Measurements from ENCODE around the gene CD2AP.

CD2AP gene

GRCh38 chr6:47536816-47537401 is 59.3 kb downstream of the CD2AP start:
- TF ChIP-seq SPI1 (IDR thresholded peaks at IDR 0.05; ENCODE audit: borderline replicate concordance, low read depth): no peak
- no peak for TF ChIP-seq GABPA (IDR thresholded peaks at IDR 0.05; ENCODE audit: low read depth)
- TF ChIP-seq REST (IDR thresholded peaks at IDR 0.05; ENCODE audit: insufficient replicate concordance, low read depth): no peak
- TF ChIP-seq CTCF (IDR thresholded peaks at IDR 0.05; ENCODE audit: insufficient read depth, low read length): no peak
- TF ChIP-seq POLR2AphosphoS5 (IDR thresholded peaks at IDR 0.05; ENCODE audit: low read depth): no peak
- Histone ChIP-seq H3K4me3 (replicated peaks; ENCODE audit: insufficient read depth, low read length) (no peak overlapping the region), H3K27me3 (ENCODE audit: insufficient read depth, poor library complexity, severe bottlenecking) (no peaks in the 10 kb centered on the region), H3K27ac (replicated peaks) (no peak overlapping the region)
- DNase-seq (ENCODE audit: low read depth in 1 of 2, low spot score in 1 of 2): no peak

GRCh38 chr6:47545223-47545622 is 67.6 kb downstream of the CD2AP start:
- H3K27me3 ChIP-seq (ENCODE audit: insufficient read depth, poor library complexity, severe bottlenecking): no peaks in the 10 kb centered on the region
- no peak for TF ChIP-seq CTCF (IDR thresholded peaks at IDR 0.05; ENCODE audit: insufficient read depth, low read length)
- no peak for TF ChIP-seq REST (IDR thresholded peaks at IDR 0.05; ENCODE audit: insufficient replicate concordance, low read depth)
- no peak for TF ChIP-seq SPI1 (IDR thresholded peaks at IDR 0.05; ENCODE audit: borderline replicate concordance, low read depth)
- no peak for TF ChIP-seq GABPA (IDR thresholded peaks at IDR 0.05; ENCODE audit: low read depth)
- no peak for TF ChIP-seq POLR2AphosphoS5 (IDR thresholded peaks at IDR 0.05; ENCODE audit: low read depth)

GRCh38 chr6:47551670-47552069 is 74.1 kb downstream of the CD2AP start:
- no peak for DNase-seq (ENCODE audit: low read depth in 1 of 2, low spot score in 1 of 2)
- TF ChIP-seq POLR2AphosphoS5 (IDR thresholded peaks at IDR 0.05; ENCODE audit: low read depth) (no peak), SPI1 (IDR thresholded peaks at IDR 0.05; ENCODE audit: borderline replicate concordance, low read depth) (no peak), CTCF (IDR thresholded peaks at IDR 0.05; ENCODE audit: insufficient read depth, low read length) (no peak), GABPA (IDR thresholded peaks at IDR 0.05; ENCODE audit: low read depth) (no peak), REST (IDR thresholded peaks at IDR 0.05; ENCODE audit: insufficient replicate concordance, low read depth) (no peak)
- Histone ChIP-seq H3K27ac (replicated peaks) (no peak overlapping the region), H3K27me3 (ENCODE audit: insufficient read depth, poor library complexity, severe bottlenecking) (no peaks in the 10 kb centered on the region), H3K4me3 (replicated peaks; ENCODE audit: insufficient read depth, low read length) (no peak overlapping the region)

More at GRCh38 chr6:47545223-47545622, 67.6 kb downstream of the CD2AP start:
- no peak for DNase-seq (ENCODE audit: low read depth in 1 of 2, low spot score in 1 of 2)
- H3K27ac ChIP-seq (replicated peaks): no peak overlapping the region
- H3K4me3 ChIP-seq (replicated peaks; ENCODE audit: insufficient read depth, low read length): no peak overlapping the region

Data from HL-60 (cell line).